HG03432 (cell line): Measurements from ENCODE around the gene SESTD1.
A peak's percentile ranks its signal among the peaks of the same experiment; 100 is the strongest.

Experiments used
- ATAC-seq: cut with Tn5 transposase; IDR thresholded peaks from one replicate; pipeline ENCODE4 v1.9.1; 2021; ENCODE audit warnings: mild to moderate bottlenecking, moderate library complexity; ENCODE audit not compliant: unreplicated experiment

SESTD1 gene

GRCh38 chr2:179264368-179265081 is at the start of gene SESTD1:
TSS of gene SESTD1 (minus strand) at chr2:179264832. CDS start at chr2:179191841, 72,991 bp downstream.
- ATAC-seq = peak; percentile 78

GRCh38 chr2:179313057-179313456 is 48.4 kb upstream of the SESTD1 start:
- ATAC-seq = no peak

GRCh38 chr2:179311101-179311500 is 46.5 kb upstream of the SESTD1 start:
- ATAC-seq = no peak

GRCh38 chr2:179307616-179308371 is 43.2 kb upstream of the SESTD1 start:
- ATAC-seq = no peak

GRCh38 chr2:179305125-179305524 is 40.5 kb upstream of the SESTD1 start:
- ATAC-seq = no peak

- ATAC-seq = no peak
Measured at GRCh38 chr2:179304424-179304823, 39.8 kb upstream of the SESTD1 start.

GRCh38 chr2:179302764-179303571 is 38.3 kb upstream of the SESTD1 start:
- ATAC-seq = no peak

GRCh38 chr2:179302149-179302548 is 37.5 kb upstream of the SESTD1 start:
- ATAC-seq = no peak

GRCh38 chr2:179298666-179299065 is 34.0 kb upstream of the SESTD1 start:
- no peak for ATAC-seq

- no peak for ATAC-seq
Measured at GRCh38 chr2:179297927-179298326, 33.3 kb upstream of the SESTD1 start.

GRCh38 chr2:179290329-179290728 is 25.7 kb upstream of the SESTD1 start:
- ATAC-seq = no peak

- no peak for ATAC-seq
Measured at GRCh38 chr2:179285060-179285459, 20.4 kb upstream of the SESTD1 start.

GRCh38 chr2:179277429-179278196 is 13.0 kb upstream of the SESTD1 start:
- no peak for ATAC-seq

GRCh38 chr2:179275253-179276012 is 10.8 kb upstream of the SESTD1 start:
- no peak for ATAC-seq

- peak; percentile 94 for ATAC-seq
Measured at GRCh38 chr2:179274749-179275148, 10.1 kb upstream of the SESTD1 start.

GRCh38 chr2:179273461-179273962 is 8.9 kb upstream of the SESTD1 start:
- no peak for ATAC-seq

GRCh38 chr2:179272406-179273192 is 8.0 kb upstream of the SESTD1 start:
- no peak for ATAC-seq

GRCh38 chr2:179270689-179271088 is 6.1 kb upstream of the SESTD1 start:
- ATAC-seq = no peak
